HEK293 (cell line): ENCODE measurements around the gene PPIP5K2.

Experiments used
- ATF2 ChIP-seq: fragments of 450-650 bp; formaldehyde crosslinking; IDR thresholded peaks from 2 replicates; pipeline ENCODE4 v1.5.1; 2016; ENCODE audit warnings: missing biosample characterization, missing genetic modification characterization, low read depth
- HOXC10 ChIP-seq: sonication (generic); formaldehyde crosslinking; IDR thresholded peaks from 2 replicates; pipeline ENCODE4 v1.8.1; 2023; ENCODE audit warnings: mild to moderate bottlenecking, missing genetic modification reagents
- PRDM6 ChIP-seq: fragments of 450-650 bp; formaldehyde crosslinking; IDR thresholded peaks from 2 replicates; pipeline ENCODE4 v1.5.1; 2017; ENCODE audit warnings: missing biosample characterization, missing genetic modification characterization
- WT1 ChIP-seq: fragments of 450-650 bp; formaldehyde crosslinking; IDR thresholded peaks from 2 replicates; pipeline ENCODE4 v1.5.1; 2016; ENCODE audit warnings: missing biosample characterization, missing genetic modification characterization
- ZBTB1 ChIP-seq: fragments of 450-650 bp; formaldehyde crosslinking; IDR thresholded peaks from 2 replicates; pipeline ENCODE4 v1.5.1; 2016; ENCODE audit warnings: missing biosample characterization, missing genetic modification characterization
- ZBTB10 ChIP-seq: fragments of 450-650 bp; formaldehyde crosslinking; IDR thresholded peaks from 2 replicates; pipeline ENCODE4 v1.5.1; 2016; ENCODE audit warnings: missing biosample characterization, missing genetic modification characterization
- ZBTB48 ChIP-seq: fragments of 450-650 bp; formaldehyde crosslinking; IDR thresholded peaks from 2 replicates; pipeline ENCODE4 v1.5.1; 2016; ENCODE audit warnings: missing biosample characterization, missing genetic modification characterization
- ZNF157 ChIP-seq: fragments of 450-650 bp; formaldehyde crosslinking; IDR thresholded peaks from 2 replicates; pipeline ENCODE4 v1.5.1; 2016; ENCODE audit warnings: missing biosample characterization, missing genetic modification characterization
- ZNF175 ChIP-seq: fragments of 450-650 bp; formaldehyde crosslinking; IDR thresholded peaks from 2 replicates; pipeline ENCODE4 v1.5.1; 2016; ENCODE audit warnings: missing biosample characterization, missing genetic modification characterization
- ZNF184 ChIP-seq: fragments of 450-650 bp; IDR thresholded peaks from 2 replicates; pipeline ENCODE4 v1.5.1; 2018; ENCODE audit warnings: missing biosample characterization, mild to moderate bottlenecking, missing genetic modification characterization
- ZNF202 ChIP-seq: fragments of 450-650 bp; formaldehyde crosslinking; IDR thresholded peaks from 2 replicates; pipeline ENCODE4 v1.5.1; 2016; ENCODE audit warnings: missing biosample characterization, missing genetic modification characterization, borderline replicate concordance
- ZNF341 ChIP-seq: fragments of 450-650 bp; formaldehyde crosslinking; IDR thresholded peaks from 2 replicates; pipeline ENCODE4; 2016; ENCODE audit warnings: low read depth, missing biosample characterization, missing genetic modification characterization
- ZNF391 ChIP-seq: fragments of 450-650 bp; formaldehyde crosslinking; IDR thresholded peaks from 2 replicates; pipeline ENCODE4 v1.5.1; 2016; ENCODE audit warnings: low read depth, missing biosample characterization, missing genetic modification characterization, borderline replicate concordance
- ZNF426 ChIP-seq: fragments of 450-650 bp; formaldehyde crosslinking; IDR thresholded peaks from 2 replicates; pipeline ENCODE4 v1.5.1; 2017; ENCODE audit warnings: missing biosample characterization, missing genetic modification characterization, mild to moderate bottlenecking, inconsistent platforms, moderate library complexity
- ZNF707 ChIP-seq: fragments of 450-650 bp; formaldehyde crosslinking; IDR thresholded peaks from 2 replicates; pipeline ENCODE4 v1.5.1; 2016; ENCODE audit warnings: missing biosample characterization, missing genetic modification characterization
- TF ChIP-seq, protein P1 (sequence below): fragments of 450-650 bp; formaldehyde crosslinking; IDR thresholded peaks from 2 replicates; pipeline ENCODE4 v1.5.1; 2017; ENCODE audit warnings: missing biosample characterization, missing genetic modification characterization
- TF ChIP-seq, protein P2 (sequence below): fragments of 450-650 bp; formaldehyde crosslinking; IDR thresholded peaks from 2 replicates; pipeline ENCODE4 v1.5.1; 2016; ENCODE audit warnings: missing biosample characterization, missing genetic modification characterization, borderline replicate concordance

PPIP5K2 gene

DNA sequence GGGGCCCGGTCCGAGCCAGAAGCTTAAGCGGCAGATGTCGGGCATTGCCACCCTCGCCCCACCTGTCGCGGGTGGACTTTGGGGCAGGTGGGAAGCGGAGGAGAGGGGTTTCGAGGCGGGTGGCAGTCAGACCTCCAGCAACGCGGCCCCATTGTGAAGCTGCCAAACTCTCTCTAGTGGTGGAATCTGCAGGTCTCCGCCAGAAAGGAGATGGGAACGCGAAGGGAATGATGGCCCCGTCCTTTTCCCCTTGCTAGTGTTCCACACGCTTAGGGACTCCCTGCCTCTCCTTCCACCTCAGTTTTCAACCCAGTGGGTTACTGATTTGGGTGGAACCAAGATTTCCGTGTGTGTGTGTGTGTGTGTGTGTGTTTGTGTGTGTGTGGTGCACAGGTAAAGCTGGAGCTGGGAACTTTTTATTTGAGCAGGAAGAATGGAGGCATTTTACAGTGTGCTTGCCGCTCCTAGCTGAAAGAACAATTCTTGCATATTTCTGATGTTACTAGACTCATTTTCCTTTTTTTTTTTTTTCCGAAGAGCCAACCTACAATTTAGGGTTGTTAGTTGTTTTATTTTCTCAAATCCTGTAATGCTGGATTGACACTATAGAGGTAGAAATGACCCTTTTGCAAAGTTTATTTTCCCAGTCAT, 139.7 kb downstream of the PPIP5K2 start (continued):
- TF ChIP-seq, protein P1, sequence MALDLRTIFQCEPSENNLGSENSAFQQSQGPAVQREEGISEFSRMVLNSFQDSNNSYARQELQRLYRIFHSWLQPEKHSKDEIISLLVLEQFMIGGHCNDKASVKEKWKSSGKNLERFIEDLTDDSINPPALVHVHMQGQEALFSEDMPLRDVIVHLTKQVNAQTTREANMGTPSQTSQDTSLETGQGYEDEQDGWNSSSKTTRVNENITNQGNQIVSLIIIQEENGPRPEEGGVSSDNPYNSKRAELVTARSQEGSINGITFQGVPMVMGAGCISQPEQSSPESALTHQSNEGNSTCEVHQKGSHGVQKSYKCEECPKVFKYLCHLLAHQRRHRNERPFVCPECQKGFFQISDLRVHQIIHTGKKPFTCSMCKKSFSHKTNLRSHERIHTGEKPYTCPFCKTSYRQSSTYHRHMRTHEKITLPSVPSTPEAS (tag by site-specific recombination): no peak
- TF ChIP-seq ATF2 (tag by site-specific recombination): no peak
- no peak; the same call in 1 of the 2 replicates for TF ChIP-seq ZNF391 (tag by site-specific recombination)
- peak; percentile 24; the same call in 1 of the 2 replicates for TF ChIP-seq ZBTB48 (tag by site-specific recombination)
- TF ChIP-seq, protein P2, sequence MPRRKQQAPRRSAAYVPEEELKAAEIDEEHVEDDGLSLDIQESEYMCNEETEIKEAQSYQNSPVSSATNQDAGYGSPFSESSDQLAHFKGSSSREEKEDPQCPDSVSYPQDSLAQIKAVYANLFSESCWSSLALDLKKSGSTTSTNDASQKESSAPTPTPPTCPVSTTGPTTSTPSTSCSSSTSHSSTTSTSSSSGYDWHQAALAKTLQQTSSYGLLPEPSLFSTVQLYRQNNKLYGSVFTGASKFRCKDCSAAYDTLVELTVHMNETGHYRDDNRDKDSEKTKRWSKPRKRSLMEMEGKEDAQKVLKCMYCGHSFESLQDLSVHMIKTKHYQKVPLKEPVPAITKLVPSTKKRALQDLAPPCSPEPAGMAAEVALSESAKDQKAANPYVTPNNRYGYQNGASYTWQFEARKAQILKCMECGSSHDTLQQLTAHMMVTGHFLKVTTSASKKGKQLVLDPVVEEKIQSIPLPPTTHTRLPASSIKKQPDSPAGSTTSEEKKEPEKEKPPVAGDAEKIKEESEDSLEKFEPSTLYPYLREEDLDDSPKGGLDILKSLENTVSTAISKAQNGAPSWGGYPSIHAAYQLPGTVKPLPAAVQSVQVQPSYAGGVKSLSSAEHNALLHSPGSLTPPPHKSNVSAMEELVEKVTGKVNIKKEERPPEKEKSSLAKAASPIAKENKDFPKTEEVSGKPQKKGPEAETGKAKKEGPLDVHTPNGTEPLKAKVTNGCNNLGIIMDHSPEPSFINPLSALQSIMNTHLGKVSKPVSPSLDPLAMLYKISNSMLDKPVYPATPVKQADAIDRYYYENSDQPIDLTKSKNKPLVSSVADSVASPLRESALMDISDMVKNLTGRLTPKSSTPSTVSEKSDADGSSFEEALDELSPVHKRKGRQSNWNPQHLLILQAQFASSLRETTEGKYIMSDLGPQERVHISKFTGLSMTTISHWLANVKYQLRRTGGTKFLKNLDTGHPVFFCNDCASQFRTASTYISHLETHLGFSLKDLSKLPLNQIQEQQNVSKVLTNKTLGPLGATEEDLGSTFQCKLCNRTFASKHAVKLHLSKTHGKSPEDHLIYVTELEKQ (tag by site-specific recombination): no peak
- no peak for TF ChIP-seq ZBTB10 (tag by site-specific recombination)
- no peak for TF ChIP-seq PRDM6 (tag by site-specific recombination)
- no peak for TF ChIP-seq ZNF157 (tag by site-specific recombination)
- 0 out of 2 replicates have a peak, but pooled peaks have one; percentile 5 for TF ChIP-seq ZNF341 (tag by site-specific recombination)
- TF ChIP-seq ZNF202: no peak
- TF ChIP-seq ZNF426 (tag by site-specific recombination): no peak
- no peak for TF ChIP-seq ZNF184 (tag by site-specific recombination)
- TF ChIP-seq ZBTB1 (tag by site-specific recombination): no peak
- TF ChIP-seq ZNF175 (tag by site-specific recombination): no peak
- TF ChIP-seq WT1 (tag by site-specific recombination): no peak
- TF ChIP-seq HOXC10 (CRISPR knock-in tag): no peak
- TF ChIP-seq ZNF707 (tag by site-specific recombination): no peak
